CD4-positive, alpha-beta T cell (primary cell): ENCODE results near the gene POU2F1. TPM values are rescaled to one million over a fixed set of nuclear protein-coding genes. Genes with fewer than 3 reads are reported as not detected.

Source experiments
- ATAC-seq: fragments of 200-7000 bp; cut with Tn5 transposase; one replicate; pipeline ENCODE4 v1.10.0; 2022; ENCODE audit warnings: mild to moderate bottlenecking; ENCODE audit not compliant: poor library complexity
- CTCF ChIA-PET: fragments of 350-600 bp; sonication (Branson Sonifier 250); formaldehyde crosslinking; loops from one replicate; lab custom pipeline; 2021; ENCODE audit warnings: antibody characterized with exemption, inconsistent platforms; lab: Charles Lee
- POLR2A ChIA-PET: fragments of 350-600 bp; sonication (Branson Sonifier 250); formaldehyde crosslinking; loops from one replicate; lab custom pipeline; 2021; ENCODE audit warnings: antibody characterized with exemption, inconsistent platforms; lab: Charles Lee
- DNase-seq, 14 experiments: peaks; one replicate each; pipeline ENCODE4 v3.0.0-alpha.2; 2013 to 2020; ENCODE audit warnings: mixed read lengths in 2 of 14
- H3K27ac ChIP-seq, 2 donors: one replicate each; pipeline versions ENCODE4 v1.5.1 to v1.7.0; 2013; ENCODE audit warnings: low read length in 2 of 2, low read depth in 1 of 2, mild to moderate bottlenecking in 1 of 2
- H3K27me3 ChIP-seq, 2 experiments: 1 replicate in 1 of 2; 2 replicates in 1 of 2; pipeline versions ENCODE4 v1.6.1 to v1.7.0; 2013; ENCODE audit warnings: low read length in 2 of 2, control low read depth in 1 of 2, mild to moderate bottlenecking in 1 of 2, moderate library complexity in 1 of 2; ENCODE audit not compliant: insufficient read depth in 2 of 2, control insufficient read depth in 1 of 2
- H3K36me3 ChIP-seq: one replicate; pipeline ENCODE4 v1.6.1; 2013; ENCODE audit warnings: low read length, control low read depth; ENCODE audit not compliant: insufficient read depth
- H3K4me1 ChIP-seq: one replicate; pipeline ENCODE4 v1.6.1; 2013; ENCODE audit warnings: low read length, control low read depth; ENCODE audit not compliant: insufficient read depth
- H3K4me3 ChIP-seq: one replicate; pipeline ENCODE4 v1.5.1; 2013; ENCODE audit warnings: mild to moderate bottlenecking, low read length, moderate library complexity
- H3K9me3 ChIP-seq, 2 experiments: 1 replicate in 1 of 2; 2 replicates in 1 of 2; pipeline versions ENCODE4 v1.6.1 to v1.7.0; 2013; ENCODE audit warnings: low read length in 2 of 2, mild to moderate bottlenecking in 2 of 2, control low read depth in 1 of 2, moderate library complexity in 1 of 2; ENCODE audit not compliant: control insufficient read depth in 1 of 2, insufficient read depth in 1 of 2
- H3K27ac Mint-ChIP-seq: one replicate; pipeline ENCODE4 v1.8.0; 2020; ENCODE audit warnings: mixed read lengths
- H3K27me3 Mint-ChIP-seq: one replicate; pipeline ENCODE4 v1.8.0; 2021; ENCODE audit warnings: mixed read lengths
- H3K36me3 Mint-ChIP-seq: one replicate; pipeline ENCODE4 v1.8.0; 2021; ENCODE audit warnings: low read depth, mixed read lengths
- H3K4me1 Mint-ChIP-seq: one replicate; pipeline ENCODE4 v1.8.0; 2021; ENCODE audit warnings: low read depth, mixed read lengths
- H3K4me3 Mint-ChIP-seq: one replicate; pipeline ENCODE4 v1.8.0; 2020; ENCODE audit warnings: mild to moderate bottlenecking, mixed read lengths
- H3K9me3 Mint-ChIP-seq: one replicate; pipeline ENCODE4 v1.8.0; 2020; ENCODE audit warnings: mixed read lengths
- intact Hi-C, 2 experiments: fragments of 100-400 bp; cut with DNase I in 1 of 2; cut with micrococcal nuclease in 1 of 2; formaldehyde crosslinking; loops; one replicate each; pipeline versions ENCODE4 v1.15.1 to v1.9.0; 2023 to 2025; cut with DNase I, micrococcal nuclease
- total RNA-seq, 174 experiments: library from RNA in 2 of 174; stranded (reverse) in 2 of 174; gene quantifications; one replicate each; pipeline ENCODE4 v1.2.3 and lab custom pipeline; 2021 to 2026
- TF ChIP-seq, protein P1 (sequence below): fragments of 200-600 bp; IDR thresholded peaks from one replicate; pipeline ENCODE4 v1.8.0; 2022; ENCODE audit warnings: antibody characterized with exemption, mild to moderate bottlenecking

POU2F1 gene
- total RNA-seq, 2 experiments from 2014 or later: 27.0 to 28.6 TPM

DNA sequence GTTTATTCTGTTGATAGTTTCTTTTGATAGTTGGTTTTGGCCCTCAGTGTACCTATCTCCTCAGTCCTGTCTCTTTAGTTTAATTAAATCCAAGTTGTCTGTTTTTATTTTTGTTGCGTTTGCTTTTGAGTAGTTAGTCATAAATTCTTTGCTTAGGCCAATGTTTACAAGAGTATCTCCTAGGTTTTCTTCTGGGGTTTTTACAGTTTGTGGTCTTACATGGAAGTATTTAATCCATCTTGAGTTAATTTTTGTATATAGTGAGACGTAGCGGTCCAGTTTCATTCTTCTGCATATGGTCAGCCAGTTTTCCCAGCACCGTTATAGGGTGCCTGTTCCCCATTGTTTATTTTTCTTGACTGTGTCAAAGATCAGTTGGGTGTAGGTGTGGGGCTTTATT is 139.4 kb downstream of the POU2F1 start:
- H3K4me3 Mint-ChIP-seq: no peak overlapping the region
- TF ChIP-seq, protein P1, sequence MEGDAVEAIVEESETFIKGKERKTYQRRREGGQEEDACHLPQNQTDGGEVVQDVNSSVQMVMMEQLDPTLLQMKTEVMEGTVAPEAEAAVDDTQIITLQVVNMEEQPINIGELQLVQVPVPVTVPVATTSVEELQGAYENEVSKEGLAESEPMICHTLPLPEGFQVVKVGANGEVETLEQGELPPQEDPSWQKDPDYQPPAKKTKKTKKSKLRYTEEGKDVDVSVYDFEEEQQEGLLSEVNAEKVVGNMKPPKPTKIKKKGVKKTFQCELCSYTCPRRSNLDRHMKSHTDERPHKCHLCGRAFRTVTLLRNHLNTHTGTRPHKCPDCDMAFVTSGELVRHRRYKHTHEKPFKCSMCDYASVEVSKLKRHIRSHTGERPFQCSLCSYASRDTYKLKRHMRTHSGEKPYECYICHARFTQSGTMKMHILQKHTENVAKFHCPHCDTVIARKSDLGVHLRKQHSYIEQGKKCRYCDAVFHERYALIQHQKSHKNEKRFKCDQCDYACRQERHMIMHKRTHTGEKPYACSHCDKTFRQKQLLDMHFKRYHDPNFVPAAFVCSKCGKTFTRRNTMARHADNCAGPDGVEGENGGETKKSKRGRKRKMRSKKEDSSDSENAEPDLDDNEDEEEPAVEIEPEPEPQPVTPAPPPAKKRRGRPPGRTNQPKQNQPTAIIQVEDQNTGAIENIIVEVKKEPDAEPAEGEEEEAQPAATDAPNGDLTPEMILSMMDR: no peak
- peaks cover 12% of the 10 kb centered on the region for H3K36me3 Mint-ChIP-seq
- H3K9me3 ChIP-seq: peaks cover 0 to 3% of the 10 kb centered on the region in 2 experiments
- no peak overlapping the region for H3K27ac ChIP-seq
- no peak overlapping the region for H3K27ac Mint-ChIP-seq
- intact Hi-C loops: no loop called here
- no peaks in the 10 kb centered on the region for H3K27me3 Mint-ChIP-seq
- CTCF ChIA-PET: no interaction called here
- H3K36me3 ChIP-seq: peaks cover 2% of the 10 kb centered on the region
- H3K4me1 ChIP-seq: no peaks in the 10 kb centered on the region
- peaks cover 21% of the 10 kb centered on the region for H3K4me1 Mint-ChIP-seq
- H3K4me3 ChIP-seq: no peak overlapping the region
- POLR2A ChIA-PET: no interaction called here
- ATAC-seq (no peak), DNase-seq (no peak)
- no peaks in the 10 kb centered on the region for H3K27me3 ChIP-seq
- peaks cover 2% of the 10 kb centered on the region for H3K9me3 Mint-ChIP-seq

DNA sequence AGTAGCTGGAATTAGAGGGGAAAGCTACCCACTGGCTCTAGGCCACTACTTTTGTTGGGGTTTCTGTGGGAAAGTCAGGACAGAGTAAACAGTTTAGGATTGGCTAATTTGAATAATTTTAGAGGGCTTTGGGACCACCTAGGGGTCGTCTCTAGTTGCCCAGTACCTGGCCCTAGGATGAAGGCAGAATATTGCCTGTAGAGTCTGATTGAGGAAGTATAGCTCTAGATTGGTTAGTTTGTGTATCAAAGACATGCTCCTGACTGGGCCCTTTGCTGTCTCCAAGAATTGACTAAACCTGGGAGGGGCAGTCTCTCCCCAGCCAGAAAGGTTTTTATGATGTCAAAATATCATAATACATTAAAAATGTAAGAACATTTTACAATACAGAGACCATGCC is 142.0 kb downstream of the POU2F1 start:
- no peaks in the 10 kb centered on the region for H3K27me3 Mint-ChIP-seq
- no peak for DNase-seq
- TF ChIP-seq, protein P1: no peak
- no peak overlapping the region for H3K4me3 Mint-ChIP-seq
- no peaks in the 10 kb centered on the region for H3K4me1 ChIP-seq
- no peak overlapping the region for H3K27ac ChIP-seq
- no peaks in the 10 kb centered on the region for H3K27me3 ChIP-seq
- ChIA-PET POLR2A (no interaction called here), CTCF (interaction anchor here (0.9 kb wide), 1 partner anchor 95 kb away, joined by 3 read pairs; no protein-coding TSS in a partner anchor)
- peaks cover 2% of the 10 kb centered on the region for H3K9me3 Mint-ChIP-seq
- H3K9me3 ChIP-seq: no peaks in the 10 kb centered on the region
- peaks cover 21% of the 10 kb centered on the region for H3K4me1 Mint-ChIP-seq
- peaks cover 18% of the 10 kb centered on the region for H3K36me3 ChIP-seq
- intact Hi-C loops: no loop called here
- peaks cover 35% of the 10 kb centered on the region for H3K36me3 Mint-ChIP-seq
- no peak overlapping the region for H3K27ac Mint-ChIP-seq
- no peak overlapping the region for H3K4me3 ChIP-seq
- ATAC-seq: no peak

DNA sequence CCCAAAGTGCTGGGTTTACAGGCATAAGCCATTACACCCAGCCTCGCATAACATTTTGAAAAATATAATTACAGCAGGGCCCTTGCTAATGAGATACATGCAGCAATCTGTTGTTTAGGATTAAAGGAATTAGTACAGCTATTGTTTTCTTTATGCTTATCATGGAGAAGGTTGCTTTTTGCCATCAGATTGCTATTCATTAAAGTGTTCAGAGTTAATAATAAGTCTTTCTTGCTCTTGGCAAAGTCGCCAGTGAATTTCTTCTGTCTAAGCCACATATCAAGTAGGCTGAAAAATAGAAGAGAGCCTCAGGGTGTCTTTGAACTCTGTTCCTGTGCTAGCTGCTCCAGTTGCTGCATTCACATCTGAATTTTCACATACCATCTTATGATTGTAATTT is 144.1 kb downstream of the POU2F1 start:
- H3K27ac Mint-ChIP-seq: no peak overlapping the region
- TF ChIP-seq, protein P1: no peak
- no peak for ATAC-seq

More for the DNA sequence above, 144.1 kb downstream of the POU2F1 start:
- Mint-ChIP-seq H3K27me3 (no peaks in the 10 kb centered on the region), H3K9me3 (no peaks in the 10 kb centered on the region), H3K36me3 (peaks cover 30% of the 10 kb centered on the region), H3K4me3 (no peak overlapping the region), H3K4me1 (peaks cover 20% of the 10 kb centered on the region)
- no peak overlapping the region for H3K27ac ChIP-seq
- peaks cover 18% of the 10 kb centered on the region for H3K36me3 ChIP-seq
- DNase-seq: no peak
- H3K9me3 ChIP-seq: no peaks in the 10 kb centered on the region
- H3K27me3 ChIP-seq: no peaks in the 10 kb centered on the region
- CTCF ChIA-PET: interaction anchor here (0.6 kb wide), 1 partner anchor 85 kb away, joined by 3 read pairs; no protein-coding TSS in a partner anchor
- intact Hi-C loops: no loop called here
- no peak overlapping the region for H3K4me3 ChIP-seq
- POLR2A ChIA-PET: no interaction called here
- no peaks in the 10 kb centered on the region for H3K4me1 ChIP-seq
